GM23338 (cell line): Measurements from ENCODE around the gene PARD3.

Experiments used
- CTCF ChIP-seq, 2 experiments: fragments of 200-600 bp in 1 of 2; sonication (generic) in 1 of 2; conservative IDR thresholded peaks; 2 replicates each; pipeline versions ENCODE4 v1.5.1 to v1.6.1; 2016 to 2017; ENCODE audit warnings: antibody characterized with exemption in 2 of 2, low read depth in 2 of 2, mild to moderate bottlenecking in 2 of 2, moderate library complexity in 1 of 2
- ETS1 ChIP-seq: IDR thresholded peaks from 2 replicates; pipeline ENCODE4 v1.6.1; 2016; ENCODE audit warnings: antibody characterized with exemption
- EZH2 ChIP-seq: fragments of 200-600 bp; sonication (generic); IDR thresholded peaks from one replicate; pipeline ENCODE4 v1.8.0; 2017; ENCODE audit warnings: antibody characterized with exemption, mild to moderate bottlenecking, low read depth; ENCODE audit not compliant: unreplicated experiment
- EZH2phosphoT487 ChIP-seq: fragments of 200-600 bp; sonication (generic); IDR thresholded peaks from one replicate; pipeline ENCODE4 v1.8.1; 2018; ENCODE audit warnings: antibody characterized with exemption; ENCODE audit not compliant: unreplicated experiment
- JUNB ChIP-seq: IDR thresholded peaks from one replicate; pipeline ENCODE4 v1.6.1; 2016; ENCODE audit warnings: antibody characterized with exemption; ENCODE audit not compliant: unreplicated experiment
- NANOG ChIP-seq: IDR thresholded peaks from 2 replicates; pipeline ENCODE4 v1.6.1; 2016; ENCODE audit warnings: antibody characterized with exemption, borderline replicate concordance
- POLR2AphosphoS5 ChIP-seq: IDR thresholded peaks from 2 replicates; pipeline ENCODE4 v1.6.1; 2016; ENCODE audit warnings: antibody characterized with exemption, low read depth
- REST ChIP-seq: IDR thresholded peaks from one replicate; pipeline ENCODE4 v1.6.1; 2018; ENCODE audit warnings: antibody characterized with exemption; ENCODE audit not compliant: unreplicated experiment
- ZNF331 ChIP-seq: fragments of 250-450 bp; sonication (Bioruptor Pico); IDR thresholded peaks from 2 replicates; pipeline ENCODE4 v1.5.0; 2020; ENCODE audit warnings: low read depth, mild to moderate bottlenecking, moderate library complexity

- TF ChIP-seq CTCF (conservative IDR thresholded peaks at IDR 0.05; ENCODE audit: low read depth in 2 of 2) (no peak), EZH2 (no peak), POLR2AphosphoS5 (no peak), REST (no peak), JUNB (no peak), ETS1 (no peak), NANOG (no peak), ZNF331 (CRISPR knock-in tag) (no peak), EZH2phosphoT487 (no peak)
Observed at GRCh38 chr10:34189830-34190229, 625.3 kb downstream of the PARD3 start.
